T-helper 1 cell treated with Interleukin-12 subunit alpha and Interleukin-12 subunit beta and Interleukin-4 antibody, amounts not matched to agents 30 μg/mL and 1 μg/mL, for 36 hours (primary cell): ENCODE results near the gene SUPT5H.
A peak's percentile ranks its signal among the peaks of the same experiment; 100 is the strongest.

Experiments
- H3K27ac Mint-ChIP-seq: one replicate; pipeline ENCODE4 v1.8.0; 2021; ENCODE audit warnings: mild to moderate bottlenecking, mixed read lengths
- H3K27me3 Mint-ChIP-seq: one replicate; pipeline ENCODE4 v1.8.0; 2021; ENCODE audit warnings: low read depth, mixed read lengths
- H3K36me3 Mint-ChIP-seq: one replicate; pipeline ENCODE4 v1.8.0; 2021; ENCODE audit warnings: low read depth, mixed read lengths
- H3K4me1 Mint-ChIP-seq: one replicate; pipeline ENCODE4 v1.8.0; 2021; ENCODE audit warnings: low read depth, mixed read lengths
- H3K4me3 Mint-ChIP-seq: one replicate; pipeline ENCODE4 v1.8.0; 2021; ENCODE audit warnings: mild to moderate bottlenecking, moderate library complexity, mixed read lengths
- H3K9me3 Mint-ChIP-seq: one replicate; pipeline ENCODE4 v1.8.0; 2021; ENCODE audit warnings: mixed read lengths

Gene SUPT5H

DNA sequence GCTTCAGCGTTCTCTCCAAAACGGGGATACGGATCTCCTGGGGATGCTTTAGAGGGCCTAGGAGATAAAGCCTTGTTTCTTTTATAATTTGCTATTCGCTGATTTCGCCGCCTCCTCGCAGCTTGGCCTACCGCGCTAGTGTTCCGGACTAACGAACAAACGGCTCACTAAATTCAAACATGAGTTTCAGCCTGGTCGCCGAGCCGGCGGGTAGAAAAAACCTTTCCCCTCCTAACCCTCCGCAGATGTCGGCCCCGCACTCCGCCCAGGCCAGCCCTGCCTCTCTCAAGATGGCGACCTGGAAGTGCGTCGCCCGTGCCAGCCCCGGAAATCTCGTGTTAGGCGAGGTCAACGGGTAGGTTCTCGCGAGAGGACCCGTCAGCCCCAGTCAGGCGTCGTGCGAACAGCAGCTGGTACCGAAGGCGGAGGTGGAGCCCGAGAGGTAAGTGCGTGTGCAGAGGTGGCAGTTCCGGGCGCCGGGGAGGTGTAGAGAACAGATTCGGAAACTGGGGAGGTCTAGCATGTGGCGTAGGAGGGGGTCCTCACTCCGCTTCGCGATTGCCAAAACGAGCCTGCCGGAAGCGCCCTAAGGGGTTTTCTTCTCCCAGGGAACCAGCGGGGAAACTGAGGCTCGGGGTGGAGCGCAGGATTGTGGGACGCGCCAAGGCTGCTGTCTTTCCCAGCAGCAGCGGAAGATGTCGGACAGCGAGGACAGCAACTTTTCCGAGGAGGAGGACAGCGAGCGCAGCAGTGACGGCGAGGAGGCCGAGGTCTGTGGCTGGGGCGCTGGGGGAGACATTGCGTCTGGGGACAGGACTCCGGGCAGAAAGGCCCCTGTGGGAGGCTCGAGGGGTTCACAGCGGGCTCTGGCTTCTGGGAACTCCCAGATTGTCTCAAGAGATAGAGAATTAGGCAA lies at the start of gene SUPT5H:
TSS of gene SUPT5H (plus strand) at position 387 of the 916 bp plus-strand sequence. CDS start at position 696, 309 bp downstream.
- Mint-ChIP-seq H3K4me3 (peak within 1 kb of the TSS; percentile 97), H3K27me3 (no peaks in the 10 kb centered on the region), H3K9me3 (no peaks in the 10 kb centered on the region), H3K36me3 (peaks cover 32% of the 10 kb centered on the region), H3K4me1 (peaks cover 45% of the 10 kb centered on the region), H3K27ac (peak within 1 kb of the TSS; percentile 97)

DNA sequence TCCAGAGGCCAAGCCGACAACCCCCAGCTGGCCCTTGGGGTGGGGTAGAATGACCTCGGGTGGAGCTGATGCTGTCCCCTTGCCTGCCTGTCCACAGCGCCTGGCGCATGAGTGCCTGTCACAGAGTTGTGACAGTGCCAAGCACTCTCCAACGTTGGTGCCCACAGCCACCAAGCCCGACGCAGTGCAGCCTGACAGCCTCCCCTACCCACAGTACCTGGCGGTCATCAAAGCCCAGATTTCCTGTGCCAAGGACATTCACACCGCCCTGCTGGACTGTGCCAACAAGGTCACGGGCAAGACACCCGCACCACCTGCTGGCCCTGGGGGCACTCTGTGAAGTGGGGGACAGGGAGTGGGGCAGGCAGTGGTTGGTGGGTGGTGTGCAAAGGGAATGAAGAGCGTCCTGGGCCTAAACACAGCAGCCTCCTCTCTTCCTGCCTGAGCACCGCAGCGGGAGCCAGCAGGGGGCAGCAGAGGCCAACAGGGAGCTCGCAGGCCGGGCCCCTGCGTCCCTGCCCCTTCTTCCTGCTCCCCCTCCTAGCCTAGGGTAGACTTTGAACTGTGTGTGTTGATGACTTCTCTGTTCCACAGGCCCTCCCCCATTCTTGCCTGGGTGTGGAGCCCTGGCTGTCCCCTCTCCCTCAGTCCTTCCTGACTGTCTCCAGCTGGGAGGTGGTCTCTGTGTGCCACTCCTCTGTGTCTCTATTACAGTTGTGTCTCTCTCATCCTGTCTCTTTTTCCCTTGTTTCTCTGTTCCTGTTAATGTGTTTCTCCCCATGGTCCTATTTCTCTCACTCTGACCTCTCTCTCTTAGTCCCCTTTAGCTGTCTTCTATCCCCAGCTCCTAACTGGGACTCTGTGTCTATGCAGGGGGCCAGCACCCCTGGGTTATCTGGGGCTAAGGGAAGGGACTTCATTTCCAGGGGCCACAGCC lies 47.8 kb upstream of the SUPT5H start:
- Mint-ChIP-seq H3K27ac (peak overlapping the region; percentile 96), H3K4me1 (peaks cover 53% of the 10 kb centered on the region), H3K9me3 (no peaks in the 10 kb centered on the region), H3K27me3 (no peaks in the 10 kb centered on the region), H3K4me3 (peak overlapping the region; percentile 11), H3K36me3 (peaks cover 19% of the 10 kb centered on the region)

DNA sequence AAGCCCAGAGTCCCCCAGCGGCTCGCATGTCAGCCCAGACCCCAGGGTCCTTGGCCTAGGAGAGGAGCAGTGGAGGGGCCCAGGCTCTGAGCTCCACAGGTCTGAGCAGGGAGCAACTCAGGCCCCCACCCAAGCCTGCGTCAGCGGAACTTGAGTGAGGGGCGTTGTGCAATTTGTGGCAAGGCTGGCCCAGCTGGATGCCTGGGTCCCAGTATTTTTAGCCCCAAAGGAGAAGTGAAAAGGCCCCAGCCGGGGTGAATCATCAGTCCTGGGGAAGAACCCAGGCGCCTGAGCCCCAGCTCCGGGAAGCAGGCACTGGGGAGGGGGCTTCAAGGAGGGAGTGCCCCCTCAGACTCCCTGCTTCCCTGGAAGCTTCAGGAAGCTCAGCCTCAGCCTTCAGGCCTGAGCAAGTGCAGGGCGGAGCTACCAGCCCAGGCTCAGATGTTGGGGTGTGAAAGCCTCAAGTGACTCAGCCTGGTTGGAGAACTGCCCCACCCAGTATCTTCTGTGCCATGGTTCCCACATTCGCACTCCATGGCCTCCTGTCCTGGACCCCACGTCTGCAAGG lies 47.0 kb upstream of the SUPT5H start:
- Mint-ChIP-seq H3K27ac (peak overlapping the region; percentile 96), H3K4me3 (peak overlapping the region; percentile 11), H3K4me1 (peaks cover 52% of the 10 kb centered on the region), H3K36me3 (peaks cover 18% of the 10 kb centered on the region), H3K9me3 (no peaks in the 10 kb centered on the region), H3K27me3 (no peaks in the 10 kb centered on the region)

GRCh38 chr19:39399668-39400050 lies 45.7 kb upstream of the SUPT5H start:
- Mint-ChIP-seq H3K27me3 (no peaks in the 10 kb centered on the region), H3K36me3 (peaks cover 11% of the 10 kb centered on the region), H3K9me3 (no peaks in the 10 kb centered on the region), H3K4me3 (peak overlapping the region; percentile 21), H3K4me1 (peaks cover 50% of the 10 kb centered on the region), H3K27ac (peak overlapping the region; percentile 55)

DNA sequence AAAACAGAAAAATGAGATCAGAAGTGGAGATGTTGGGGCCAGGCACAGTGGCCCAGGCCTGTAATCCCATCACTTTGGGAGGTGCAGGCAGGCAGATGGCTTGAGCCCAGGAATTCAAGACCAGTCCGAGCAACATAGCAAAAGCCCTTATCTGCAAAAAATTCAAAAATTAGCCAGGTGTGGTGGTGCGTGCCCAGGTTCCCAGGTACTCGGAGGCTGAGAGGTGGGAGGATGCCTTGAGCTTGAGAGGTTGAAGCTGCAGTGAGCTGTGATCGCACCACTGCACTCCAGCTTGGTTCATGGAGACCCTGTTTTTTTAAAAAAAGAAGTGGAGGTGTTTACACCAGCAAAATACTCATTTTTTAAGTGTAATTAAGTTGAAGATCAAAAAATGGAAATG lies 45.3 kb upstream of the SUPT5H start:
- peak overlapping the region; percentile 21 for H3K4me3 Mint-ChIP-seq
- H3K9me3 Mint-ChIP-seq, result no peaks in the 10 kb centered on the region
- peak overlapping the region; percentile 55 for H3K27ac Mint-ChIP-seq
- no peaks in the 10 kb centered on the region for H3K27me3 Mint-ChIP-seq
- peaks cover 51% of the 10 kb centered on the region for H3K4me1 Mint-ChIP-seq
- H3K36me3 Mint-ChIP-seq, result peaks cover 11% of the 10 kb centered on the region

- Mint-ChIP-seq H3K36me3 (peaks cover 4% of the 10 kb centered on the region), H3K4me3 (peak overlapping the region; percentile 80), H3K27me3 (no peaks in the 10 kb centered on the region), H3K27ac (peak overlapping the region; percentile 84), H3K9me3 (no peaks in the 10 kb centered on the region), H3K4me1 (peaks cover 58% of the 10 kb centered on the region)
Observed at GRCh38 chr19:39401070-39401548, 44.3 kb upstream of the SUPT5H start.

DNA sequence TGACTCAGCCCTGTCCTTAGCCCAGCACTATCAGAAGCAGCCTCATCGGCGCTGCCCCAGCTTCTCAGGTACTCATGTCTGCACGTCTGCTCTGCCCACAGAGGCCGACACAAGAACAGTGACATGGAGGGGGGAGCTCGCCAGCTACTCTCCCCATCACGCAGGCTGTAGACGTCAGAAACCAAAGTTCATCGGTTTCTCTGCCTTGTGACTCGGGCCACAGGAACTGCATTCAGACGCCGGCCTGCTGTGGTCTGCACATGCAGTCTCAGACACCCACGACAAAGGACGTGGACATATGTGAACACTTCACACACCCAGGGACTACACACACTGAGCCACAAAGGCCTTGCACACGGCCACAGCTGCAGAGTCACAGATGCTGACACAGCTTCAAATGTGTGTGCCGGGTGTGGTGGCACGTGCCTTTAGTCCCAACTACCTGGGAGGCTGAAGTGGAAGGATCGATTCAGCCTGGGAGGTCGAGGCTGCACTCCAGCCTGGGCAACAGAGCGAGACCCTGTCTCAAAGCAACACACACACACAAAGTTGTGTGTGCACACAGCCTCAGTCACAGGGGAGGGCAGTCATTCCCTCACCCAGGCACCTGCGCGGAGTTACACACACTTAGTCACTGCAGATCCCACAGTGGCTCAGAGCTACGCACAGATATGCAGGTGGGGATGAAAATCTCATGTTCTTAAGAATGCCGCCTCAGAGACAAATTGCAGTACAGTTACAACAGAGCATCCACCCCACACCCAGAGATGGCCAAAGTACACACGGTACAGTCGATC lies 43.6 kb upstream of the SUPT5H start:
- Mint-ChIP-seq H3K4me3 (peak overlapping the region; percentile 80), H3K9me3 (no peaks in the 10 kb centered on the region), H3K36me3 (peaks cover 4% of the 10 kb centered on the region)

GRCh38 chr19:39402346-39403300 lies 42.8 kb upstream of the SUPT5H start:
- H3K9me3 Mint-ChIP-seq, result no peaks in the 10 kb centered on the region
- H3K36me3 Mint-ChIP-seq, result peaks cover 7% of the 10 kb centered on the region

More for the DNA sequence above, 43.6 kb upstream of the SUPT5H start:
- Mint-ChIP-seq H3K27ac (peak overlapping the region; percentile 84), H3K27me3 (no peaks in the 10 kb centered on the region), H3K4me1 (peaks cover 60% of the 10 kb centered on the region)

GRCh38 chr19:39403331-39404312 lies 41.8 kb upstream of the SUPT5H start:
- Mint-ChIP-seq H3K27ac (peak overlapping the region; percentile 87), H3K4me1 (peaks cover 52% of the 10 kb centered on the region), H3K27me3 (no peaks in the 10 kb centered on the region), H3K4me3 (peak overlapping the region; percentile 77), H3K9me3 (no peaks in the 10 kb centered on the region), H3K36me3 (peaks cover 15% of the 10 kb centered on the region)

More at GRCh38 chr19:39402346-39403300, 42.8 kb upstream of the SUPT5H start:
- Mint-ChIP-seq H3K4me1 (peaks cover 57% of the 10 kb centered on the region), H3K27me3 (no peaks in the 10 kb centered on the region), H3K27ac (peak overlapping the region; percentile 84), H3K4me3 (peak overlapping the region; percentile 80)

DNA sequence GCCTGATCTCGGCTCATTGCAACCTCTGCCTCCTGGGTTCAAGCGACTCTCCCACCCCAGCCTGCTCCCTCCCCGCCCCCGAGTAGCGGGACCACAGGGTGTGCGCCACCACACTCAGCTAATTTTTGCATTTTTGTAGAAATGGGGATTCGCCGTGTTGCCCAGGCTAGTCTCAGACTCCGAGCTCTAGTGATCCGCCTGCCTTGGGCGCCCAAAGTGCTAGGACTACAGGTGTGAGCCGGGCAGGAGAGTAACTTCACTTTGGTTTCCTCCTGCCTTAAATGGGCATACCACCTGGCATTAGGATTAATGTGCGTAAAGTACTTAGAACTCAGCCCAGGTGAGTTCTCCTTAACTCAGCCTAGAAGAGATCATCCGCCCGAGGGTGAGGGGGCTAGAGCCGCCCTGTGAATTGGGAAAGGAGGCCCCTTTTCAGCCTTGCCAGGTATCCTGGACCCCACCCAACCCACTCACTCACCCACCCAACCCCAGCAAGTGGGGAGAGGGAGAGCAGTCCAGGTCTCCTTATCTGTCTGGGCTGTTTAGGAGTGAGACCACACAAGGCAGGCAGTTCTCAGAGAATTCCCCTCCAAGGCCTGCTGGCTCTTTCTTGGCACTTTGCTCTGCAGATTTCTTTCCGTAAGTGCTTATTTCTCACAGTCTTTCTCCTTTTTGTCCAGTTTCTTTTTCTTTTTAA lies 40.0 kb upstream of the SUPT5H start:
- H3K27me3 Mint-ChIP-seq, result no peaks in the 10 kb centered on the region
- peaks cover 15% of the 10 kb centered on the region for H3K36me3 Mint-ChIP-seq
- H3K9me3 Mint-ChIP-seq, result no peaks in the 10 kb centered on the region
- peaks cover 46% of the 10 kb centered on the region for H3K4me1 Mint-ChIP-seq
- peak overlapping the region; percentile 14 for H3K4me3 Mint-ChIP-seq
- H3K27ac Mint-ChIP-seq, result peak overlapping the region; percentile 45

GRCh38 chr19:39405958-39406655 lies 39.3 kb upstream of the SUPT5H start:
- Mint-ChIP-seq H3K4me1 (peaks cover 49% of the 10 kb centered on the region), H3K36me3 (peaks cover 20% of the 10 kb centered on the region), H3K27me3 (no peaks in the 10 kb centered on the region), H3K4me3 (peak overlapping the region; percentile 87), H3K27ac (peak overlapping the region; percentile 92), H3K9me3 (no peaks in the 10 kb centered on the region)
